22Rv1 (cell line): Measurements from ENCODE around the gene NFKB1.

Experiments
- ZFX ChIP-seq: fragments of 450-650 bp; IDR thresholded peaks from 2 replicates; pipeline ENCODE4 v1.6.1; 2017; ENCODE audit warnings: antibody characterized with exemption, borderline replicate concordance
- TF ChIP-seq, protein P1 (sequence below): fragments of 450-650 bp; IDR thresholded peaks from 2 replicates; pipeline ENCODE4 v1.5.1; 2017; ENCODE audit warnings: mild to moderate bottlenecking

DNA sequence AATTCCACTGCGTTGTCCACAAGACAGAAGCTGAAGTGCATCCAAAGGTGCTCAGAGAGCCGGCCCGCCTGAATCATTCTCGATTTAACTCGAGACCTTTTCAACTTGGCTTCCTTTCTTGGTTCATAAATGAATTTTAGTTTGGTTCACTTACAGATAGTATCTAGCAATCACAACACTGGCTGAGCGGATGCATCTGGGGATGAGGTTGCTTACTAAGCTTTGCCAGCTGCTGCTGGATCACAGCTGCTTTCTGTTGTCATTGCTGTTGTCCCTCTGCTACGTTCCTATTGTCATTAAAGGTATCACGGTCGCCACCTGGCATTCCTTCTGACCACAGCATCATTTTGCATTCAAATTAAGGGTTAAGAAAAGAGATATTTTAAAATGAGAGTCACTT, 115.5 kb downstream of the NFKB1 start:
- TF ChIP-seq, protein P1, sequence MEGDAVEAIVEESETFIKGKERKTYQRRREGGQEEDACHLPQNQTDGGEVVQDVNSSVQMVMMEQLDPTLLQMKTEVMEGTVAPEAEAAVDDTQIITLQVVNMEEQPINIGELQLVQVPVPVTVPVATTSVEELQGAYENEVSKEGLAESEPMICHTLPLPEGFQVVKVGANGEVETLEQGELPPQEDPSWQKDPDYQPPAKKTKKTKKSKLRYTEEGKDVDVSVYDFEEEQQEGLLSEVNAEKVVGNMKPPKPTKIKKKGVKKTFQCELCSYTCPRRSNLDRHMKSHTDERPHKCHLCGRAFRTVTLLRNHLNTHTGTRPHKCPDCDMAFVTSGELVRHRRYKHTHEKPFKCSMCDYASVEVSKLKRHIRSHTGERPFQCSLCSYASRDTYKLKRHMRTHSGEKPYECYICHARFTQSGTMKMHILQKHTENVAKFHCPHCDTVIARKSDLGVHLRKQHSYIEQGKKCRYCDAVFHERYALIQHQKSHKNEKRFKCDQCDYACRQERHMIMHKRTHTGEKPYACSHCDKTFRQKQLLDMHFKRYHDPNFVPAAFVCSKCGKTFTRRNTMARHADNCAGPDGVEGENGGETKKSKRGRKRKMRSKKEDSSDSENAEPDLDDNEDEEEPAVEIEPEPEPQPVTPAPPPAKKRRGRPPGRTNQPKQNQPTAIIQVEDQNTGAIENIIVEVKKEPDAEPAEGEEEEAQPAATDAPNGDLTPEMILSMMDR = no peak
- TF ChIP-seq ZFX = no peak
